ENCODE data around the gene LRMDA.
"Not testable (repeated sequence)": the region's sequence is repeated elsewhere in the genome, so short reads cannot be mapped to it uniquely, and the experiment has no call there.

LRMDA gene

DNA sequence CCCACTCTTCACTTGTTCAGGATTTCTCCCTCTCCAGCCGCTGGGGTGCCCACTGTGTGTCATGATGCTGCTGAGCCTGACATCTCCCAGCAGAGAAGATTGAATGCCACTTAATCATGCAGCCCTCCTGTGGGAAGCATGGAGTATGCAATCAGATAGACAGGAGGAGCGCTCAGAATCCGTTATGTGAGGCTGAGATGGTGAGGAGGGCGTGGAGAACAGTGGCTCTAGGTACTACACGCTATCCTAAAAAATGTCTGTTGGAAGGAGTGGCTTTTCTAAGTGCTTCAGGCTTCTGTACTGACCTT, 334.3 kb downstream of the LRMDA start:
- DNase-seq (ENCODE audit: low read depth in 2 of 3, low spot score in 1 of 3): no peak

DNA sequence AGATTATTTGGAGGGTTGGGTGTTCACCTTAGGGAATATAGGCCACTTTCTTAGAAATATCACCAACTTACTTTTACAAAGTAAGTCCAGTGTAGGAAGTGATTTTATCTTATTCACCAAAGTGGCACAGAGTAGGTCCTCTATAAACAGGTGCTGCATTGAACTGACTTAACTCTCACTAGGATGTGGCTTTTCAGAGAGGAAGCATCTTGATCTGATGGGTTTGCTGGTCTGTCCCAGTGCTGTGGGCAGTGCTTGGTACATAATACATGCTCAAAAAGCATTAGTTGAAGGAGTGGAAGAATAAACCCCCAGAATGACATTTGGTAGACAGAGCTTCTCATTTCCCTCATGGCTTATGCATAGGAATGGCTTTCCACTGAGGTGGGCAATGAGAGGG, 334.7 kb downstream of the LRMDA start:
- no peak for DNase-seq (ENCODE audit: low read depth in 2 of 3, low spot score in 1 of 3)

GRCh38 chr10:75766752-75767151, 335.3 kb downstream of the LRMDA start:
- not testable (repeated sequence) for DNase-seq (ENCODE audit: low read depth in 2 of 3, low spot score in 1 of 3)

- no peak for DNase-seq (ENCODE audit: low read depth in 2 of 3, low spot score in 1 of 3)
Measured at GRCh38 chr10:75770626-75771081, 339.2 kb downstream of the LRMDA start.

DNA sequence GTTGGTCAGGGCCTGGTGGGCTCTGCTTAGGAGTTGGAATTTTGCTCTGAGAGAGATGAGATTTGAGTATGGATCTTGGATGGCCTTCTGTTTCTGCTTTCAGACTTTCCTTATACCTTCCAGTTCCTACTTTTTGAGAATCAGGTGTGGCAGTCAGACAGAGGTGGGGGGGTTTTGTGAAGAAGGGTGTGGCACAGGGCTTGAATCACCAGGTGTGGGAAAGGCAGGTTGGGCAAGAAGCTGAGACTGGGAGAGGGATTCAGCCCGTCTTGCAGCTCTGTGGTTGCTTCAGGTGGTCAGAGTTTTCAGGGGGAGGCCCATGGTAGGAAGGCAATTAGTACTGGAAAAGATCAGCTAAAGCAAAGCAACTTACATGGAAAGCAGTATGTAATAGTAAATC, 340.2 kb downstream of the LRMDA start:
- no peak for DNase-seq (ENCODE audit: low read depth in 2 of 3, low spot score in 1 of 3)

GRCh38 chr10:75772153-75772887, 340.9 kb downstream of the LRMDA start:
- DNase-seq (ENCODE audit: low read depth in 2 of 3, low spot score in 1 of 3): no peak

DNA sequence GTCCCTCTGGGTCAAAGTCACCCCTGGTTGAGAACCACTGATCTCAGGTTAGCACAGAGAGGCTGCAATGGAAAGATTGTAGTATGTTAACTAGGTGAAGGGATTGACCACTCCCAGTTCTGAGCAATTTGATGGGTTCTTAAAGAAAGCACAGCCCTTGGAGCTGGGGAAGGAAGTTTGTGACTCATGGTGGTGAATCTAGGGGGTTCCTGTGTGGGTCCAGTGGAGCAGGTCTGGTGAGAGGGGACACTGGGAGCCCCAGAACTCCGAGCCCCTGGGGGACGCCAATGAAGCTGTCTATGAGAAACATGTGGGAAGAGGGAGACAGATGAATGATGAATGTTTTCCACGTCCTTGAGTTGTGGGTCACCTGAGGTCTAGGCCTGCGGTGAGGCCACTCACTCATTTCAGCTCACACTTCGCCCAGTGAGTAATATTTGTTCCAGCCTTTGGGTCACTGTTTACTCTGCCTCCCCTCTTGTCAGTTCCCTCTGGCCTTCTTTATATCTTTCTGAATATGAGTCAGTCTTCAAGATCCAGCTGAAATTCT, 341.9 kb downstream of the LRMDA start:
- no peak for DNase-seq (ENCODE audit: low read depth in 2 of 3, low spot score in 1 of 3)

GRCh38 chr10:75773813-75774782, 342.7 kb downstream of the LRMDA start:
- no peak for DNase-seq (ENCODE audit: low read depth in 2 of 3, low spot score in 1 of 3)

DNA sequence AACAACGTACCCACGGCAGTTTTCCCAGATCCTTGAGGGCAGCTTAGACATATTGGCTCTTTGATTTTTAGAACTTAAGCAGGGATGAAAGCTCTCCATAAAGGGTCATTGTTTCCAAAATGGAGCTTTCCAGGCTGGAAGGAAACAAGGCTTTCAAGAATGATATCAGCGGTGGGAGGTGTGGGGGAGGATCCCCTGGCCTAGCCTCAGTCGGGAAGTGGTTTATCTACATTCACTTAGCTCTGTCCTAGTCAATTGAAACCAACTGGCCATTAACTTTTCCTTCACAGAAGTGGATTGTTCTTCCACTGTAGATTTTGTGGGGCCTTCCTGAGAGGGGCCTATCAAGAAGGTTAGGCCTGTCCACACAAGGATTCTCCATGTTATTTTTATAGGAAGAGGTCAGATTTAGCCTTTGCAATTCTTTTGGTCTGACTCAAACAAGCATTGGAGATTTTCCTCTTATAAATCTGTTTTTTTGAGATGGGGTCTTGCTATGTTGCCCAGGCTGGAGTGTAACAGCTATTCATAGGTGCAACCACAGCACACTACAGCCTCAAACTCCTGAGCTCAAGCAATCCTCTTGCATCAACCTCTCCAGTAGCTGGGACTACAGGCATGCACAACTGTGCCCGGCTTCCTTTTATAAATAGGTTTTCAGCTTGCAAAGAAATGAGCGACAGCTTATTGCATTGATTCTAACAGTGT, 343.5 kb downstream of the LRMDA start:
- DNase-seq (ENCODE audit: low read depth in 2 of 3, low spot score in 1 of 3): no peak

GRCh38 chr10:75776738-75777504, 345.5 kb downstream of the LRMDA start:
- DNase-seq (ENCODE audit: low read depth in 2 of 3, low spot score in 1 of 3): no peak

- no peak for DNase-seq (ENCODE audit: low read depth in 2 of 3, low spot score in 1 of 3)
Measured at GRCh38 chr10:75778665-75779064, 347.2 kb downstream of the LRMDA start.

DNA sequence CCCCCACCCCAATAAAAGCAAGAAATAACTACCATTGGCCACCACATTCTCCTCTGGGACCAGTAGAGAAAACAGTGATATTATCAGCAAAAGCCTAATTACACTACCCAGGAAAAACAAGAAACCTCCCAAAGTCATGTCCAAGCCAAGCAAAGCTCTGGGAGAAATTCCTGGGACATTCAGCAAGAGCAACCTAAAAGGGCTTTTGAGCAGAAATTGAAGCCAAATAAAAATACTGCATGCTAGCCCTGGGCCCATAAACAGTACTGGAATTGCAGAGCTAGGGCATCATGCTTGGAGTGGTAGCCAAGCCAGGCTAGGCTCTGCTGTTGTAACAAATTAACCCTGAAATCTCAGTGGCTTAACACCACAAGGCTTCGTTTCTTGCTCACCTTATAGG, 347.9 kb downstream of the LRMDA start:
- no peak for DNase-seq (ENCODE audit: low read depth in 2 of 3, low spot score in 1 of 3)

GRCh38 chr10:75782463-75783248, 351.2 kb downstream of the LRMDA start:
- no peak for DNase-seq (ENCODE audit: low read depth in 2 of 3, low spot score in 1 of 3)

GRCh38 chr10:75788394-75789205, 357.2 kb downstream of the LRMDA start:
- DNase-seq (ENCODE audit: low read depth in 2 of 3, low spot score in 1 of 3): no peak

GRCh38 chr10:75793848-75794247, 362.4 kb downstream of the LRMDA start:
- DNase-seq (ENCODE audit: low read depth in 2 of 3, low spot score in 1 of 3): no peak

- no peak for DNase-seq (ENCODE audit: low read depth in 2 of 3, low spot score in 1 of 3)
Measured at GRCh38 chr10:75801121-75801520, 369.7 kb downstream of the LRMDA start.

GRCh38 chr10:75801661-75802060, 370.2 kb downstream of the LRMDA start:
- no peak for DNase-seq (ENCODE audit: low read depth in 2 of 3, low spot score in 1 of 3)

DNA sequence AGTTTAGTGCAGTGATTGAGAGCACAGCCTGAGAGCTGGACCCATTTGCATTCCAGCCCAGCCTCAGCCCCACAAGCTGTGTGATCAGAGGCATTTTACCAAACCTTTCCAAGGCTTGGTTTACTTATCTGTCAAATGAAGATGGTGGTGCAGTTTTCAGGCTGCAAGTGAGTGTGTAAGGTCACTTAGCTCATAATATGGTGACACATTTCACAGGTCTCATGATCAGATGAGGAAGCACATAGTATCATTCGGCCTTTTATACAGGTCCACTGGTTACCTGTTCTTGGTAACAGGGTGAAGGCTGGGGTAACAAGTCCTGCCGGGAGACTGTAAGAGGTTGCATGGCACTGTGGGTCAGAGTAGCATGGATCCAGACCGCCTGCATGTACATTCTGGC, 371.7 kb downstream of the LRMDA start:
- no peak for DNase-seq (ENCODE audit: low read depth in 2 of 3, low spot score in 1 of 3)

All from stimulated activated CD4-positive, alpha-beta T cell treated with anti-CD3 and anti-CD28 coated beads, Interleukin-12 subunit alpha, Interleukin-12 subunit beta, amount 100 ng/mL, for 48 hours (primary cell).